Measurements from ENCODE around the gene TJP3.

Gene TJP3

DNA sequence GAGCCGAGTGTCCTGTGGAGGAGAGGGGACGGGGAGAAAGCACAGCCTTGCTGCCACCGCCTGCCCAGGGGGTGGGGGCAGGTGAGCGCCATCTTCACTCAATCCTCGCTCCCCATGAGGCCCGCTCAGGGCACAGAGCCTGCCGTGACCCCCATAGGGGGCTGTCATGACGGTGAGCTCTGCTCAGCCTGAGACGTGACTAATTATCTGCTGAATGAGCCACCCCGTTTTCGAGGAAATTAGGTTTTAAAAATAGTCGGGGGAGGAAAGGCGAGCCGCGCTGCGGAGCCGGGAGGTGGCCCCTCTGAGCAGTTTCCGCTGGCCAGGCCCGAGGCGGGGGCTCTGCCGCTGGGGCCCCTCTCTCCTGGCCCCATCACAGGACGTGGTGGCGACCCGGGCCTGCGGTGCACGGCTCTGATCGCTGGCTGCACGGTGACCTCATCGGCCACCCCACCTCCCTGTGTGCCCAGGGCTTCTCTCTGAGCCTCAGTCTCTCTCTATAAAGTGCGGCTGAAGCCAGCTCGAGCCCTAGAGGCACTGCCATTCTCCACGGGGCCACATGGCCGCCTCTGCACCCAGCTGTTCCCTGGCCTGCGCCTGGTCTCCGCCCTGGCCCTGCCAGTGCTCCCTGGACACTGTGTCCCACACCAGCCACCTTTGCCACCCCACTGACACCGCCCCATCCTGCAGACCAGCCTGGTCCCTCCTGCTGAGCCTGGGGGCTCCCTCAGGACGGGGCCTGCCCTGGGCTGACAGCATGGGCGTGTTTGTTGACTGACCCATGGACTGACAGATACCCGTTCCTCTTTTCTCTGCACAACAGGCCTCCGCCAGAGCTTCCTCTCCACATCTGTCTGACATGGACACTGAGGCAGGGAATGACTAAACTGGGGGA, 36.3 kb upstream of the TJP3 start:
- DNase-seq, result no peak

DNA sequence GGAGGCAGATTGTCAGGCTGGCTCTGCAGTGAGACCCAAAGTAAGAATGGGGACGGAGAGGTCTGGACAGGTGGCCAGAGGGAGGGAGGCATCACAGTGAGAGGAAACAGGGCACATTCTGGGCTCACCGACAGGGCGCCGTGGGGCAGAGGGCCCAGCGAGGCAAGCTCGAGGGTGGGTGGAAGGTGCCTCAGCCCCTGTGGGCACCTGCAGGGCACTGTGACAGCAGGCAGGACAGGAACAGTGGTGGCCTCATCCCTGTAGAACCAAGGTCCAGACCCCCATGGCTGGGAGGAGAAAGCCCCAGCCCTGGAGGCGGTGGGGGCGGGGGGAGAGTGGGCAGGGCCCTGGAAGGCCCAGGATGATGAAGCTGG, 35.6 kb upstream of the TJP3 start:
- no peak for DNase-seq

DNA sequence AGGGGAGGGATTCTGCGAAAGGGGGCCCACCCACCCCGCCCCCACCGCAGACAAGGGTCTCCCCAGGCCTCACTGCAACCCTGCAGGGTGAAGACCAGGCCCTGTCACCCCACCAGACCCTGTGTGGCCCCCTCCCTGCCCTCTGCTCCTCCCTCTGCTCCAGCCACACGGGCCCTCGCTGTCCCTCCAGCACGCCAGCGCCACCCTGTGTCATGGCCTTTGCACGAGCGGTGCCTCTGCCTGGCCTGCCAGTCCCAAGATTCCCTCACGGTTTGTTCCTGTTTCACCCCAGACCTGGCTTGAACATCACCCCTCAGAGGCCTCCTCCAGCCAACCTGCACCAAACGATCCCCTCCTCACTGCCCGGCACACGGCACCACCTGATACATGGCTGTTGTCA, 35.2 kb upstream of the TJP3 start:
- DNase-seq, result no peak

DNA sequence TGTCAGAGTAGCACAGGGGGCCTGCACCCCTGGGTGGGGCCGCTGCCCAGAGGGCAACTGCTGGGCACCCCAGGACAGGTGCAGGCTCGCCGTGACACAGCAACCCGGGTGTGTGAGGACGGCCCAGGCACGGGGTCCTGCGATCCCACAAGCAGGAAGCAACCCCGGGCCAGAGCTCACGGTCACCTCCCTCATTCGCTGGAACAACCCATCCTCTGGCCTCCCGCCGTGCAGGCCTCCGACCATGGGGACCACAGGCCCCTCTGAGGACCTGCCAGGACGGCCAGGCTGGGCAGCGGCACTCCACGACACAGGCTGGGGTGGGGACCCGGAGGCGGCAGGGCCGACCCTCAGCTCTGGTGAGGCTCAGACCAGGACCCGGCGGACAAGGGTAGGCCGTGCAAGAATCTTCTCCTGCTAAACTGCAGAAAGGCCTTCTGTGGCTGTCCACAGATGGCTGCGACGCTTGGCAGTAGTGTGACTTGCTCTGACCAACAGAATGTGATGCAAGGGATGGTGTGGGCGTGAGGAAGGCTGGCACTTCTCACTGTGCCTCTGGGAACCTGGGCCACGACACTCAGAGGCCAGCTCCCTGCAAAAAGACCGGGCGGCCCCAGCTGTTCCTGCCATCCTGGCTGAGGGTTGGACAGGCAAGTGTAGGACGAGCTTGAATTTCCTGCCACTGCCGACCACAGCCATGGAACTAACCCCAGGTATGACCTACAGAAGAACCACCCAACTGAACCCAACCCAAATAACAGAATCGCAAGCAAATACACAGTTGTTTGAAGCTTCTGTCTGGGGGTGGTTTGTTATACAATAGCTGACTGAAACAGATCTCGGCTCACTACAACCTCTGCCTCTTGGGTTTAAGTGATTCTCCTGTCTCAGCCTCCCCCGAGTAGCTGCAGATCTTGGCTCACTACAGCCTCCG, 34.4 kb upstream of the TJP3 start:
- DNase-seq, result no peak

DNA sequence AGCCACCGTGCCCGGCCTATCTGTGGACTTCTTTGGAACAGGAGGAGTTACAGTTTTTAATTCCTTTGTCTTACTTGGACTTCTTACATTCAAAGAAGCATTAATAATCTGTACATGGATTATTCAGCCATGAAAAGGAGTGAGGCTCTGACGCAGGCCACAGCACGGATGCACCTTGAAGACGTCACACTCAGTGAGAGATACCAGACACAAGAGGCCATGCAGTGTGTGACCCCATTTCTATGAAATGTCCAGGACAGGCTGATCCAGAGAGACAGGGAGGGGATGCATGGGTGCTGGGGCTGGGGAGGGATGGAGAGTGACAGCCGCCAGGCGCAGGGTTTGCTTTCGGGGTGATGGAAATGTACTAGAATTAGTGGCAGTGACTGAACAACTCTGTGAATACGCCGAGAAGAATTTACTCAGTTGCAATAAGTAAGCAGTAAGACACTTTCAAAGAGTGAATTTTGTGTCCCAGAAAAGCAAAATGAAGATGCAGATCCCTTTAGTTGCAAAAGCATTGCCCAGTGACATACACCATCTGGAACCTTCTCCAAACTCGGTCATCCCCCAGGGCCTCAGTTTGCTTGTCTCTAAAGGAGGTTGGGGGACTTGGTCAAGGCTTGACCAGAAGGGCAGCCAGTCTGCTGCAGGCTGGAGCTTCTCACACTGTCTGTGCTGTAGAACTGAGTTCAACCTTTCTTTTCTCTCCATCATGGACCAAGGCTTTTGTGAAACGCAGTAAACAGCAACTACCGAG, 33.2 kb upstream of the TJP3 start:
- DNase-seq, result no peak

DNA sequence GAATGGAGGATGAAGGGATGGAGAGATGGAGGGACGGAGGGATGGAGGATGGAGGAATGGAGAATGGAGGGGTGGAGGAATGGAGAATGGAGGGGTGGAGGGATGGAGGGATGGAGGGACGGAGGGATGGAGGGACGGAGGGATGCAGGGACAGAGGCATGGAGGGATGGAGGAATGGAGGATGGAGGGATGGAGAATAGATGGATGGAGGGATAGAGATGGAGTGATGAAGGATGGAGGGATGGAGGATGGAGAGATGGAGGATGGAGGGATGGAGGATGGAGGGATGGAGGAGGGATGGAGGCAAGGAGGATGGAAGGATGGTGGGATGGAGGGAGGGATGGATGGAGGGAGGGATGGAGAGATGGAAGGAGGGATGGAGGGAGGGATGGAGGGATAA, 30.0 kb upstream of the TJP3 start:
- DNase-seq, result no peak

DNA sequence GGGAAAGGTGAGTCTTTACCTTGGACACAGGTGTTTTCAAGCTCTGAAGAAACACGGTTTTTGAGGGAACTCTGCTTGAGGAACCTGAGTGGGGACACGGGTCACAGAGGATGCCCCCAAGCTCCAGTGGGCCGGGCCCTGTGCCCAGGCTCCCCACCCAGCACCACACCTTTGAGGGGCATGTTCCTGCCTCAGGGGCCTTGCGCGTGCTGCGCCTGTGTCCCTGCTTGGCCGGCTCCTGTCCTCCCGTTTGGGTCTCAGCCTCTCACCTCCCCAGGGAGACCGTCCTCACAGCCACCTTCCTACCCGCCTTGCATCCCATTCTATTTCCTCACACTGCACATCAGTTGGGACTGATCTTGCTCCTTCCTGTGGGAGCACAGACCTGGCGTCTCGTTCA, 29.0 kb upstream of the TJP3 start:
- no peak for DNase-seq

DNA sequence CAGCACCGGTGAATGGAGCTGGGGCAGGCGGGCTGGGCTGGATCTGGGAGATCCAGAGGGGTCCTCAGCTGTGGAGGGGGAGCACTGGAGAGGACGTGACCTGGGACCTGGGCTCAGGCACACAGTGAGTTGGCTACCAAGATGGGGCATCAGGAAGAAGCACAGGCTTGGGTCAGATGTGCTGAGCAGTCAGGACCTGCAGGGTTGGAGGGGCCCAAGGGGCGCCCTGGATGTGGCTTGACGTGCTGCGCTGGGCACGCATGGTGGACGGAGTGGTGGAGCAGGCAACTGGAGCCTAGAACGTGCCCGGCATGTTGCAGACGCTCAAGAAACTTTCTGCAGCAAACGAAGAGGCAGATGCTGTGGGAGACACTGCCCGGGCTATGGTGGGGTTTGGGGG, 28.6 kb upstream of the TJP3 start:
- no peak for DNase-seq

DNA sequence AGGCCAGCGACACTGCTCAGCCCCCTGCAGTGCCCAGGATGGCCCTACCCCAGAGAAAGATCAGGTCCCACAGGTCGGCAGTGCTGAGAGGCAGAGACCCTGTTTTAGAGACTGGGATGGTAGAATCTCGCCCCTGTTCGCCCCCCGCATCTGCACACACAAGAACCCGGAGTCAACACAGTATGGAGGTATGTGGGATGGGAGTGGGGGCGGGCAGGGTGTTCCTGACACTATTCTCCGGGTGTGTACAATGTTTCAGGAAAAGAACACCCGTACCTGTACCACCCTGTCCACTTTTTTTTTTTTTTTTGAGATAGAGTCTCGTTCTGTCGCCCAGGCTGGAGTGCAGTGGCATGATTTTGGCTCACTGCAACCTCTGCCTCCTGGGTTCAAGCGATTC, 27.2 kb upstream of the TJP3 start:
- no peak for DNase-seq

DNA sequence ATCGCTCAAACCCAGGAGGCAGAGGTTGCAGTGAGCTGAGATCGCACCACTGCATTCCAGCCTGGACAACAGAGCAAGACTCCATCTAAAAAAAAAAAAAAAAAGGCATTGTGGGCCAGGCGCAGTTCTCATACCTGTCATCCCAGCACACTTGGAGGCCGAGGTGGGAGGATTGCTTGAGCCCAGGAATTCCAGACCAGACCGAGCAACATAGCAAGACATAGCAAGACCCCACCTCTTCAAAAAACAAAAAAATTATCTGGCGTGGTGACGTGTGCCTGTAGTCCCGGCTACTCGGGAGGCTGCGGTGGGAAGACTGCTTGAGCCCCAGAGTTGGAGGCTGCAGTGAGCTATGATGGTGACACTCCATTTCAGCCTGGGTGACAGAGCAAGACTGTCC, 25.9 kb upstream of the TJP3 start:
- DNase-seq, result no peak

DNA sequence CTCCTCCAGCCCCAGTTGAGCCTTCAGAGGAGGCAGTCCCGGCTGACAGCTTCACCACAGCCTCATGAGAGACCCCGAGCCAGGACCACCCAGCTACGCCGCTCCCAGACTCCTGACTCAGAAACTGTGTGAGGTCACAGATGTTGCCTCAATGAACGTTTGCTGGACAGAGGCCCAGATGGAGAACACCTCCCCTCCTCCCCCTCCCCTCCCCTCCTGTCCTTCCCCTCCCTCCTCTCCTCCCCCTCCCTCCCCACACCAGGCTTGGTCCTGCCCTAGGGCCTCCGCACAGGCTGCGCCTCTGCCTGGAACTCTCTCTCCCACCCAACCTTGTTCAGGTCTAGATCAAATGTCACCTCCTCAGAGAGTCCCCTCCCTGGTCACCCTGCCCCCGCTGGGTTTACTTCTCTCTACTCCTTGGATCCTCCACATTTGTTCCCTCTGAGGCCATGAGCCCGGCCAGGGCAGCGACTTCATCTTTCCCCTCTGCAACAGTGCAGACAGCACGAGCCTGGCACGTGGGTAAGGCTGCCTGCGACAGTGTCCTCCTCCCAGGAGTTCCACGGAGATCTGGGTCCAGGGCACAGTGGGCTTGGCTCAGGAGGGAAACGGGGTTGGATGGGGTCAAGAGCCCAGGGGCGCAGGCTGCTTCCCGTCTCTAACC, 25.3 kb upstream of the TJP3 start:
- no peak for DNase-seq

DNA sequence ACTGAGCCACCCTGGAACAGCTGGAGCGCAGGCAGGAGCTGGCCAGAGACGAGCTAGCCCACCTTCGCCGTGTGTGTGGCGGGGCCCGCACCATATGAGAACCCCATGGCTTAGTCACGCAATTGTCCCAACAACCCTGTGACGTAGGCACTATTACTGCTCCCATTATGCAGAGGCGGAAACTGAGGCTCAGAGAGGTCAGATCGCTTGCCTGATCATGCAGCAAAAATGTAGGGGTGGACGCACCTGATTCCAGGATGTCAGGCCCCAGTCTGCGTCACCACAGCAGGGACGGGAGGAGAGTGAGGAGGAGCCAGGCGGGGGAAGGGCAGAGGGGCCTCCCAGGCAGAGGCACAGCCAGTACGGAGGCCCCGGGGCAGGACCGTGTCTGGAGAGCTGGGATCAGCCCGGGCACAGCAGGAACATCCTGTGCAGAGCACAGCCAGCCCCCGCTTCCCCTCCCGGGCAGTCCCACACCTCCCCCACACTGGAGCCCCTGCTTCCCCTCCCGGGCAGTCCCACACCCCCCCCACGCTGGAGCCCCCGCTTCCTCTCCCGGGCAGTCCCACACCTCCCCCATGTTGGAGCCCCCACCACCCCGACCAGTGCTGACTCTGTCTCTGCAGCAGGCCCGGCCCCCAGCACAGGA, 24.7 kb upstream of the TJP3 start:
- DNase-seq, result no peak

DNA sequence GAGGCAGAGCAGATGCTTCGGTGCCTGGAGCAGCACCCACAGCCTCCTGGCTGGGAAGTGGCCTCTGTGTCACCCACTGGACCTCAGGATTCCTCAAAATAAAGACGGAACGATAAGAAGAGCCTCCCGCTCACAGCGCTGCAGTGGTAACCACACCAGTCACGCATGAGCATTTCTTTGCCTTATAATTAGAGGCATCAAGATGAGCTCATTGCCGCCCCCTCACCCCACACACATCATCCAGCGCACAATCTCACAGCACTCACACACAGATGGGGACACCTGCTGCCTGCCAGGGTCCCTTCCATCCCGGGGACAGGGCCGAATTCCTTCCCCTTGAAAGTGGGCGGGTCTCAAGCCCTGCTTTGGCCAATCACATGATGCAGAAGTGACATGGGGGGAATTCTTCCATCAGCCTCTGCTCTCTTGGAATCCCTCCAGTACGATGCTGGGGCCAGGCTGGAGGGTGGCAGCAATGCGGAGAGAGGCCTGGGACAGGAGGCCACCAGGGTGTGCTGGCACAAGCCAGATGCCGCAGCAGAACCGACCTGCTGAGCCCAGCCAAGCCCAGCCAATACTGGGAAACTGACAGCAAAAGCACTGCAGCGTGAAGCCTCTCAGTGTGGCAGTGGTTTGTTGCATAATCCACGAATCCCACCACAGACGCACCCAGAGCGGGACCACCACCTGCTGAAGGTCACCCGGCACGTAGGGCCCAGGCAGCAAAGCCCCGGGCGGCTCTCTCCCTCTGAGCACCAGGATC, 23.9 kb upstream of the TJP3 start:
- DNase-seq, result no peak

DNA sequence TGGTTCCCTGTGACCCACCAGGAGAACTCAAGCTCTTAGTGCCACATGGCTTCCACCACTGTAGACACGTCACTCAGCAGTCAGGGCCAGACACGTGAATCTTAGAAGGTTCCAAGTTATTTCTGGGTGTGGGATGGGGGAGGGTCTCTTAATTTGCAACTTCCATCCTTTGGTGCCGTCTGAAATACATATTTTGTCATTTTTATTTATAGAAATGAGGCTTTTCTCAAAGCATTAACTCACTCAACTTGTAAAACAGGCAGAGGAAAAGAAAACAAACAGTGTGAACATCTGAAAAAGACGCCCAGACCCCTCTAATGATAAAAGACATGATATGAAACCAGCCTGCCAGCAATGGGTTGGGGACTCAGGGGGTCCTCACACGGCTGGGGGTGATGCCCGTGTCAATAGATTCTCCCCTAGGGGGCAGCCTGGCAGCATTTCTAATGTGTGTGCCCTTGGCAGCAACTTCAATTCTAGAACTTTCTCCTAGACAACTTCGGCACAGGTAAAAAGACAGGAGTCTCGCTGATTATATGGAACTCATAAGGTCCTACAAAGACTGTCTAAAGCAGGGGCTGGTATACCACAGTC, 23.3 kb upstream of the TJP3 start:
- no peak for DNase-seq

DNA sequence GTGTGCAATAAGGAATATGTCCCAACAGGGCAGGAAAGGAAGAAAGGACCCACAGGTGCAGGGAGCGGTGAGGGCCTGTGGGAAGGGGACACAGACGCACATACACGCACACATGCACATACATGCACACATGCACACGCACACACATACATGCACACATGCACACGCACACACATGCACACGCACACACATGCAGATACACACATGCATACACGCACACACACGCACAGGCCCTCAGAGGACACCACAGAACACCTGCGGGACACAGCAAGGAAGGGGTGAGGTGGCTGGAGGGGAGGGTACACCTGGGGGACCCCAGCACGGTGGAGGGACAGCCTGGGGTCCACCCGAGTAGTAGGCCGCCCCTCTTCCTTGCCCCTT, 20.8 kb upstream of the TJP3 start:
- no peak for DNase-seq

DNA sequence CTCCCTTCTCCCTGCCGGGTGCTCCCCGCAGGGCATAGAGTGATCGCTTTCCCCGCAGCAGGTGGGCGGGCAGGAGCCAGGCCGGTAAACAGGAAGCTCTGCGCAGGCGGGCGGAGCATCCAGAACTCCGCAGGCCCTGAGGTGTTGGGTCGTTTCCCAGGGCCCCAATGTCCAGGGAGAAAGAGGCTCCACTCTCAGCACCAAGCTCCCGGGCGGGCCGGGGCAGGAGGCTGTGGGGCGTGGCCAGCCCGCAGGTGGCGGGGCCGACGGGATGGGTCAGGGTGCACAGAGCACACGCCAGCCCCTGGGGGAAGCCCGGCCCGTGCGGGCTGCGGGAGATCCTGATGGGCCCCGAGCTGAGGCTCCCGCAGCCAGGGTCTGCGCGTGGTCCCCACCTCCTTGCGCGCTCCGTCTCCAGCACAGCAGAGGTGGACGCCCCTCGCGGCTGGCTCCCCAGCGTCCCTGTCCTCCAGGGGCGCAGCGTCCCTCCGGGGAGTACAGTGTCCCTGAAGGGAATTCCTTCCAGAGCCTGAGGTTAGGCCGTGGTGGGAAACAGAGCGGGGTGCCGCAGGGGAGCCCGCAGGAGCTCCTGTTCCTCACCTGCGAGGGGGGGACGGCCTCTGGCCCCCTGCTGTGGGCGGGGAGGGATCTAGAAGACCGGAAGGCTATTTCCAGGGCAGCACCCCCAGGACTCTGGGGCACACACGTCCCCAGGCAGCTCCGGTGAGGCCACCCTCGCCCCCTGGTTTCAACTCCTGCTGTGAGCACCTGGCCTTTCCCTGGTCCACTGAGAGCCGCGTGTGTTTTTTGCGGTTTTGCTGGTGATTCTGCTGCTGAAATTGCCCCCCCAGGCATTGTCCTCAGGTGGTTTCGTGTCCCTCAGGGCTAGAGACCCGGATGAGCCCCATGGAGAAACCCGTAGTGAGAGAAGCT, 20.1 kb upstream of the TJP3 start:
- DNase-seq, result no peak

DNA sequence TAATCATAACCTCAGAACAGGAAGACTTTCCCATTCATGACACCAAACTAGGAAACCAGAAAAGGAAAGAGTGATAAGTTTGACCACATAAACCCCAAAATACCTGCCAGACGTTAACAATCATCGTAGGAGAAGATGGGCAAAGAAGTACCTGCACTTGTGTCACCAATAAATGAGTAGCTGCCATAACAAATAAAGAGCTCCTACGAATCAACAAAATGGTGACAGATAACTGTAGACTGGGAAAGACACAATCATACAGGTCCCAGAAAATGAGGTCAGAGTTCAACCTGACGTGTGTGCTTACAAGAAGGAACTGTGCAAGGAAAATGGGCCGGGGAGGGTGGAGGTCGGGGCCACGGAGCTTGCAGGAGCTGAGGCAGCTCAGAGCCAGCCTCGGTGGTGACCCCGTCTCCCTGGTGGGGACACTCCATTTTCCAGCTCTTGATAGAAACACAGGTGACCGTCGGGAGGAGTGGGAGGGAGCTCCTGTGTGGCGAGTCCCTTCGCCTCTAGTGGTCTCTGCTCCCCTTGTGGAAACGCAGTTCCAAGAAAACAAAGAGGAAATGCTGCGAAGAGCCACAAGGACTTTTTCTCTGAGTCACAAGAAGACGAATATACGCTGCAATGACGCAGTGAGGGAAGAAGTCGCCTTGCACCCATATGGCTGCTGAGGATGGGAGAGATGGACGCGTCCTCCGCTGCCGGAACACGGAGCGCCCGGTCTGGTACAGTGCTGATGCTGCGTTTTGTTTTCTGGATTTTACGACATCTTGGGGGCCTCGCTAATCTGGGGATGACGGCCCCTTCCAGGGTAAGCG, 17.4 kb upstream of the TJP3 start:
- DNase-seq, result no peak

DNA sequence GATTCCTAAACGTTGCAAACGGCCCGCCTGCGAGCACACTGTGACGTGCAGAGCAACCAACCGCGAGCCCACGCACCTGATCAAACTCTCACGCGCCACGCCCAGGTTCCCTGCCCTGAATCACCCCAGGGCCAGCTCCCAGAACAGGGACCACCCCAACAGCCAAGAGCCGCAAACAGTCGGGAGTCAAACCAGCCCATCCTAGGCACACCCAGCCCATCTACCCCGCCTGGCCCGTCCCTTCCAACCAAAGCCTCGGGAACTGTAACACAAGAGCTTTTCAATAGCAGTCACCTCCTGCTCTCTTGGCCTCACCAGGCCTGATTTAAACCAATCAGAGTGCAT, 16.8 kb upstream of the TJP3 start:
- no peak for DNase-seq

DNA sequence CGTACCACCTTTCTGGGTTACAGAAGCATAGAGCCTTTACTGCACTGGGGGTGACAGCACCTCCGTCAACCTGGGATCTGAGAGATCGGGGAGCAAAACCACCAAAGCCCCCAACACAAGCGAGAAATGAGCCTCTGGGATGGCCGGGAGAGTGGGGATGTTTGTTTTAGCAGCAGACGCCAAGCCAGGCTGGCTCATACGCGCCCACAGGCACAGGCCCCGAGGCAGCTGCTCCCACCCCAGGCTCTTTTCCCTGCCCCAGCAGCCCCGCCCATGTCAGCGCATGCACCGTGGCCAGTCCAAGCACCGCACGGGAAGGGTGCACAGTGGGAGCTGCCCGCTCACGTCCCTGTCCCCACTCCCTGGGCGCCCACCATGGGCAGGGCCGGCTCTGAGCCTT, 16.5 kb upstream of the TJP3 start:
- DNase-seq, result no peak

All from NCI-H1105 (cell line).